ENCODE data around the gene RAB27A. TPM values are rescaled to one million over a fixed set of nuclear protein-coding genes. Genes with fewer than 3 reads are reported as not detected.
A peak's percentile ranks its signal among the peaks of the same experiment; 100 is the strongest.

RAB27A gene
- total RNA-seq, 1 experiment from 2014 or later, result 12.3 TPM

DNA sequence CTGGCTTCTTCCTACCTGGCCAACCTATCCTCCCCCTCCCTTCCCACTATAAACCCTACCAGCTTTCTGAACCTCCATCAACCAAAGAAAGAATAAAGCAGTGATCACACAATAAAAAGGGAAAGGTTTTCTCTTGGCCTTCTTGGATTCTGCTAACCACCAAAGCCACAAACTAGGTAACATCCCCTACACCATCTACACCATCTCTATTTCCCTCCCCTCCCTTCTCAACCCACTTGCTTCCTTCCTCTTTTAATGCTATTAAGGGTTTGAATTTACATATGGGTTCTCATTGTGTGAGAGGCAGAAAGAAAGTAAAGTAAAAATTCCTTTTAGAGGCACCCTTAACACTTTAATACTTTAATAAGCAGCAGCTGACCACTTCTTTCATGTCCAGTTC, 67.0 kb downstream of the RAB27A start:
- no peaks in the 10 kb centered on the region for H3K36me3 ChIP-seq (ENCODE audit: low read depth)
- POLR2A ChIA-PET (ENCODE audit: unreplicated experiment), result no interaction called here
- intact Hi-C loops (cut with micrococcal nuclease; ENCODE audit: unreplicated experiment), result no loop called here

DNA sequence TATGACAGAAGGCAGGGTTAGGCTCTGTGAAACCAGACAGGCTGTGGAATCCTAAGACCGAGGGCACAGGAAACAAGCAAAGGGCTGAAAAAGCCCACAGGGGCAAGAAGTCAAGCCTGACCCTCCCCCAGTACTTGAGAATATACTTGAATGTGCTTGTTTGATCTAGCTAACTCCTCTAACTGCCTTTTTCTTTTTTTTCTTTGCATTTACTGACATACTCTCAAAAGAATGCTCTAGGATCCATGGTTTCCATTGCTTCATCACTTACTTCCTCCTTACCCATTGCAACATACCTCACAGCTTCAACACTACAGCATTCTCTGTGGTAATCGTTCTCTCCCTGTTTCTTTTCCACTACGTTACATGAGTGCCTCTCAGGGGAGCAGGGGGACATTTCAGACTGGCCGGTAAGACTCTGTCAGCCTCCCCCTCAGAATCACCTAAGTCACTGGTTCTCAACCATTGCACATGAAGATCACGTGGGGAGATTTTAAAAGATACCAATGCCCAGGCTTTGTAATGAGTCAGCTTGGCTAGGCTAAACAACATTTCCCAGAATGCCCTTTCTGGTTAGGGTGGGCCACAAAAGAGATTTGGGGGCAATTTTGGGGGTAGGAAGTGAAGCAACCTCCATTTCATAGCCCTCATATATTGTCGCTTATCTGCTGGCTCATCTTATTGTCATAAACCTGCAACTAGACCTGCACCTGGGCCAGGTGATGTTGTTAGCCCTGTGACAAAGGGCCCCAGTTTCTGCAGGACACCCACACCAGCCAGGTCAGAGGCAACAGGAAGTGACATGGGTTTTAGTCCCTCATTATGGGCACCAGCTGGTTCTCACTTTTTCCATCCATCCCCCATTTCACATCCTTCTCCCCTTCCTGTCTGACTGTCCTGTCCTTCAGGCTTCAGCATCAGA, 68.3 kb downstream of the RAB27A start:
- Histone ChIP-seq H3K9me3 (ENCODE audit: insufficient read depth, low read depth) (no peaks in the 10 kb centered on the region), H3K4me3 (peak overlapping the region; percentile 31; the same call in 1 of the 2 replicates), H3F3A (ENCODE audit: insufficient read depth, low read depth) (peaks cover 14% of the 10 kb centered on the region; the same call in 1 of the 2 replicates), H4K20me1 (ENCODE audit: insufficient read depth) (no peaks in the 10 kb centered on the region), H3K27ac (peak overlapping the region; percentile 84), H3K36me3 (ENCODE audit: low read depth) (no peaks in the 10 kb centered on the region), H3K4me2 (peak overlapping the region; percentile 74), H3K27me3 (ENCODE audit: insufficient read depth, low read depth) (no peaks in the 10 kb centered on the region), H3K9me2 (ENCODE audit: insufficient read depth) (no peaks in the 10 kb centered on the region), H3K79me2 (ENCODE audit: low read depth) (no peaks in the 10 kb centered on the region), H3K4me1 (replicated peaks; ENCODE audit: insufficient read depth) (peaks cover 23% of the 10 kb centered on the region), H2AFZ (peak overlapping the region; percentile 65)
- ChIA-PET CTCF (interaction anchor here (0.6 to 1.0 kb wide), 2 partner anchors 53 to 214 kb away, joined by 3 read pairs; no protein-coding TSS in a partner anchor), POLR2A (ENCODE audit: unreplicated experiment) (interaction anchor here (0.6 kb wide), 2 partner anchors 40 to 407 kb away, joined by 3 to 27 read pairs; no protein-coding TSS in a partner anchor)
- BruUV-seq (replicated peaks), result TSS peak; percentile 90
- intact Hi-C loops (cut with micrococcal nuclease; ENCODE audit: unreplicated experiment), result loop anchor here (1.0 kb wide), 1 partner anchor 69 kb away; no protein-coding TSS in a partner anchor
- no peak for TF ChIP-seq EZH2 (IDR thresholded peaks at IDR 0.05; ENCODE audit: low read depth)
- TF ChIP-seq, protein P1, sequence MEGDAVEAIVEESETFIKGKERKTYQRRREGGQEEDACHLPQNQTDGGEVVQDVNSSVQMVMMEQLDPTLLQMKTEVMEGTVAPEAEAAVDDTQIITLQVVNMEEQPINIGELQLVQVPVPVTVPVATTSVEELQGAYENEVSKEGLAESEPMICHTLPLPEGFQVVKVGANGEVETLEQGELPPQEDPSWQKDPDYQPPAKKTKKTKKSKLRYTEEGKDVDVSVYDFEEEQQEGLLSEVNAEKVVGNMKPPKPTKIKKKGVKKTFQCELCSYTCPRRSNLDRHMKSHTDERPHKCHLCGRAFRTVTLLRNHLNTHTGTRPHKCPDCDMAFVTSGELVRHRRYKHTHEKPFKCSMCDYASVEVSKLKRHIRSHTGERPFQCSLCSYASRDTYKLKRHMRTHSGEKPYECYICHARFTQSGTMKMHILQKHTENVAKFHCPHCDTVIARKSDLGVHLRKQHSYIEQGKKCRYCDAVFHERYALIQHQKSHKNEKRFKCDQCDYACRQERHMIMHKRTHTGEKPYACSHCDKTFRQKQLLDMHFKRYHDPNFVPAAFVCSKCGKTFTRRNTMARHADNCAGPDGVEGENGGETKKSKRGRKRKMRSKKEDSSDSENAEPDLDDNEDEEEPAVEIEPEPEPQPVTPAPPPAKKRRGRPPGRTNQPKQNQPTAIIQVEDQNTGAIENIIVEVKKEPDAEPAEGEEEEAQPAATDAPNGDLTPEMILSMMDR (conservative IDR thresholded peaks at IDR 0.05), result no peak
- DNase-seq, result peak; percentile 33 to 92

More for the DNA sequence above, 67.0 kb downstream of the RAB27A start:
- Histone ChIP-seq H3K9me2 (ENCODE audit: insufficient read depth) (no peaks in the 10 kb centered on the region), H3K9me3 (ENCODE audit: insufficient read depth, low read depth) (no peaks in the 10 kb centered on the region), H3K4me2 (no peak overlapping the region), H3F3A (ENCODE audit: insufficient read depth, low read depth) (peaks cover 14% of the 10 kb centered on the region; the same call in 1 of the 2 replicates), H3K4me3 (no peak overlapping the region), H3K27ac (peak overlapping the region; percentile 84; the same call in 1 of the 2 replicates), H3K27me3 (ENCODE audit: insufficient read depth, low read depth) (no peaks in the 10 kb centered on the region), H2AFZ (no peak overlapping the region), H3K4me1 (replicated peaks; ENCODE audit: insufficient read depth) (peaks cover 23% of the 10 kb centered on the region), H4K20me1 (ENCODE audit: insufficient read depth) (no peaks in the 10 kb centered on the region), H3K79me2 (ENCODE audit: low read depth) (no peaks in the 10 kb centered on the region)
- no TSS peak for BruUV-seq (replicated peaks)
- DNase-seq, result no peak
- CTCF ChIA-PET, result no interaction called here
- TF ChIP-seq EZH2 (IDR thresholded peaks at IDR 0.05; ENCODE audit: low read depth), result no peak
- TF ChIP-seq, protein P1 (conservative IDR thresholded peaks at IDR 0.05), result no peak

DNA sequence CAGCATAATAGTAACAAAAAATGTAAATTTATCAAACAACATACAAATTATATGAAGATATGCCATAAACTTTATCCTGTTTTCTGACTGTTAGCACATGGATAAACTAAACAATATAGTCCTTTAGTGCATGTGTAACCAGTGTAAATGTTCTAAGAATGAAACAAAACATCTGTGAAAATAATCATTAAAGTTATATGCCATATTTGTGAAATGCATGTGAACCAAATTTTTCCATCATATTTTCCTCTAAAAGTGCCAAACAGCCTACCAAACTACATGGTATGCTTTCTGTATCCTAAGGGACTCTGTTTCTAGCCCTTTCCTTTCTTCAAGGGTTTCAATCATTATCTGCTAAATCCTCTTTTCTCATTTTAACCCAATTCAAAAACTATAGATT, 69.0 kb downstream of the RAB27A start:
- no peaks in the 10 kb centered on the region for H4K20me1 ChIP-seq (ENCODE audit: insufficient read depth)
- BruUV-seq (replicated peaks), result no TSS peak
- H3K9me2 ChIP-seq (ENCODE audit: insufficient read depth), result no peaks in the 10 kb centered on the region
- ChIA-PET POLR2A (ENCODE audit: unreplicated experiment) (interaction anchor here (0.6 kb wide), 2 partner anchors 41 to 407 kb away, joined by 3 to 27 read pairs; no protein-coding TSS in a partner anchor), CTCF (interaction anchor here (0.6 to 1.0 kb wide), 2 partner anchors 52 to 215 kb away, joined by 3 read pairs; no protein-coding TSS in a partner anchor)
- TF ChIP-seq, protein P1 (conservative IDR thresholded peaks at IDR 0.05), result no peak
- TF ChIP-seq EZH2 (IDR thresholded peaks at IDR 0.05; ENCODE audit: low read depth), result no peak
- H3K4me1 ChIP-seq (replicated peaks; ENCODE audit: insufficient read depth), result peaks cover 23% of the 10 kb centered on the region
- DNase-seq, result no peak
- H3K79me2 ChIP-seq (ENCODE audit: low read depth), result no peaks in the 10 kb centered on the region
- H3K4me2 ChIP-seq, result peak overlapping the region; percentile 74
- no peaks in the 10 kb centered on the region for H3K27me3 ChIP-seq (ENCODE audit: insufficient read depth, low read depth)
- H3F3A ChIP-seq (ENCODE audit: insufficient read depth, low read depth), result peaks cover 14% of the 10 kb centered on the region; the same call in 1 of the 2 replicates
- intact Hi-C loops (cut with micrococcal nuclease; ENCODE audit: unreplicated experiment), result loop anchor here (1.0 kb wide), 1 partner anchor 70 kb away; no protein-coding TSS in a partner anchor
- H3K4me3 ChIP-seq, result peak overlapping the region; percentile 31; the same call in 1 of the 2 replicates
- H2AFZ ChIP-seq, result peak overlapping the region; percentile 65
- H3K9me3 ChIP-seq (ENCODE audit: insufficient read depth, low read depth), result no peaks in the 10 kb centered on the region
- H3K27ac ChIP-seq, result peak overlapping the region; percentile 84
- H3K36me3 ChIP-seq (ENCODE audit: low read depth), result no peaks in the 10 kb centered on the region

All from PC-9 (cell line).